Gastrocnemius medialis (tissue), 4 donors: ENCODE data around the gene MAG. TPM values are rescaled to one million over a fixed set of nuclear protein-coding genes. Genes with fewer than 3 reads are reported as not detected.

ENCODE experiments used
- ATAC-seq, 2 donors: fragments of 150-250 bp; one replicate each; pipeline ENCODE4 v1.9.1; 2016
- DNase-seq, 2 donors: peaks; one replicate each; pipeline ENCODE4 v3.0.0-alpha.2; 2019
- H3K27ac ChIP-seq, 4 donors: fragments of 200-600 bp; sonication (generic); 1 replicate in 1 of 4; 2 replicates in 3 of 4; pipeline ENCODE4 v1.5.1; 2016 to 2018; ENCODE audit warnings: mild to moderate bottlenecking in 2 of 4, moderate library complexity in 1 of 4
- H3K27me3 ChIP-seq, 3 donors: fragments of 200-600 bp; sonication (generic) in 2 of 3; 1 replicate in 1 of 3; 2 replicates in 2 of 3; pipeline versions ENCODE4 v1.5.1 to v1.6.0; 2016 to 2019; ENCODE audit warnings: mild to moderate bottlenecking in 1 of 3, moderate library complexity in 1 of 3
- H3K36me3 ChIP-seq, 2 donors: fragments of 200-600 bp; sonication (generic) in 1 of 2; one replicate each; pipeline ENCODE4 v1.5.1; 2017 to 2018
- H3K4me1 ChIP-seq, 2 donors: fragments of 200-600 bp; sonication (generic) in 1 of 2; one replicate each; pipeline ENCODE4 v1.5.1; 2016 to 2017; ENCODE audit warnings: mild to moderate bottlenecking in 2 of 2
- H3K4me3 ChIP-seq, 4 donors: fragments of 200-600 bp; sonication (generic) in 3 of 4; 1 replicate in 1 of 4; 2 replicates in 3 of 4; pipeline ENCODE4 v1.5.1; 2016 to 2019; ENCODE audit warnings: mild to moderate bottlenecking in 2 of 4
- H3K9me3 ChIP-seq, 3 donors: fragments of 200-600 bp; sonication (generic) in 2 of 3; 1 replicate in 1 of 3; 2 replicates in 2 of 3; pipeline ENCODE4 v1.5.1; 2016 to 2019
- CTCF ChIP-seq, 5 experiments: fragments of 450-650 bp in 3 of 5; fragments of 200-600 bp in 2 of 5; sonication (generic) in 2 of 5; IDR thresholded peaks in 4 of 5; conservative IDR thresholded peaks in 1 of 5; 1 replicate in 4 of 5; 2 replicates in 1 of 5; pipeline ENCODE4 v1.5.1; 2016 to 2019; ENCODE audit warnings: antibody characterized with exemption in 5 of 5, mild to moderate bottlenecking in 3 of 5, moderate library complexity in 3 of 5
- POLR2A ChIP-seq, 2 donors: fragments of 450-650 bp; IDR thresholded peaks; one replicate each; pipeline ENCODE4 v1.6.1; 2017; ENCODE audit warnings: antibody characterized with exemption in 2 of 2, mild to moderate bottlenecking in 2 of 2, moderate library complexity in 2 of 2
- in situ Hi-C, 4 donors: fragments of 200-750 bp; cut with MboI; loops; one replicate each; pipeline versions ENCODE4 v1.15.0 to v1.8.0; 2017; ENCODE audit warnings: low sequenced_read_pairs in 4 of 4
- intact Hi-C: fragments of 100-400 bp; cut with DNase I; formaldehyde crosslinking; loops from one replicate; pipeline ENCODE4 v1.15.1; 2023; ENCODE audit warnings: low total_unique reads
- total RNA-seq, 4 donors: library from RNA; depleted of rRNA; stranded (reverse); fragments of >200 nt; gene quantifications; one replicate each; pipeline versions ENCODE4 v1.1.0 to v1.2.3, GENCODE V29; 2016

MAG gene
- total RNA-seq, 4 donors from 2014 or later = 0.24 to 1.5 TPM; not detected in 2

- in situ Hi-C loops (no loop called here), intact Hi-C loops (no loop called here)
- H3K36me3 ChIP-seq = no peaks in the 10 kb centered on the region
- no peak overlapping the region for H3K4me3 ChIP-seq
- ATAC-seq (no peak), DNase-seq (no peak)
- H3K27ac ChIP-seq = no peak overlapping the region
- H3K4me1 ChIP-seq = no peaks in the 10 kb centered on the region
- TF ChIP-seq CTCF (IDR thresholded peaks at IDR 0.05 in 4 of 5, conservative IDR thresholded peaks at IDR 0.05 in 1 of 5) (no peak), POLR2A (IDR thresholded peaks at IDR 0.05) (no peak)
- H3K9me3 ChIP-seq = no peaks in the 10 kb centered on the region
- peaks cover 14 to 44% (median 44%) of the 10 kb centered on the region in 3 donors for H3K27me3 ChIP-seq
These were observed 5.5 kb downstream of the MAG start for GRCh38 chr19:35297515-35297848.

GRCh38 chr19:35297922-35298321 lies 6.0 kb downstream of the MAG start:
- intact Hi-C loops = no loop called here
- H3K27me3 ChIP-seq = peaks cover 14 to 44% (median 40%) of the 10 kb centered on the region in 3 donors

GRCh38 chr19:35298561-35298972 lies 6.6 kb downstream of the MAG start:
- H3K4me3 ChIP-seq = no peak overlapping the region
- H3K4me1 ChIP-seq = no peaks in the 10 kb centered on the region
- DNase-seq = no peak
- no peak for ATAC-seq
- no peaks in the 10 kb centered on the region for H3K36me3 ChIP-seq
- in situ Hi-C loops (no loop called here), intact Hi-C loops (no loop called here)
- peaks cover 10 to 42% (median 34%) of the 10 kb centered on the region in 3 donors for H3K27me3 ChIP-seq
- TF ChIP-seq POLR2A (IDR thresholded peaks at IDR 0.05) = no peak
- no peak for TF ChIP-seq CTCF (IDR thresholded peaks at IDR 0.05 in 4 of 5, conservative IDR thresholded peaks at IDR 0.05 in 1 of 5)
- no peaks in the 10 kb centered on the region for H3K9me3 ChIP-seq
- no peak overlapping the region for H3K27ac ChIP-seq

More at GRCh38 chr19:35297922-35298321, 6.0 kb downstream of the MAG start:
- no peaks in the 10 kb centered on the region for H3K9me3 ChIP-seq
- in situ Hi-C loops = no loop called here
- ATAC-seq (no peak), DNase-seq (no peak)
- no peaks in the 10 kb centered on the region for H3K36me3 ChIP-seq
- no peaks in the 10 kb centered on the region for H3K4me1 ChIP-seq
- no peak overlapping the region for H3K4me3 ChIP-seq
- no peak overlapping the region for H3K27ac ChIP-seq
- TF ChIP-seq CTCF (IDR thresholded peaks at IDR 0.05 in 4 of 5, conservative IDR thresholded peaks at IDR 0.05 in 1 of 5) (no peak), POLR2A (IDR thresholded peaks at IDR 0.05) (no peak)

- DNase-seq (no peak), ATAC-seq (no peak)
These were observed 7.8 kb downstream of the MAG start for GRCh38 chr19:35299523-35300338.

More at GRCh38 chr19:35299523-35300338, 7.8 kb downstream of the MAG start:
- in situ Hi-C loops (no loop called here), intact Hi-C loops (no loop called here)
- no peak for TF ChIP-seq CTCF (IDR thresholded peaks at IDR 0.05 in 4 of 5, conservative IDR thresholded peaks at IDR 0.05 in 1 of 5)
- no peak for TF ChIP-seq POLR2A (IDR thresholded peaks at IDR 0.05)
- no peaks in the 10 kb centered on the region for H3K4me1 ChIP-seq
- H3K27me3 ChIP-seq = peaks cover 12 to 33% (median 26%) of the 10 kb centered on the region in 3 donors
- no peaks in the 10 kb centered on the region for H3K9me3 ChIP-seq
- H3K4me3 ChIP-seq = no peak overlapping the region
- no peak overlapping the region for H3K27ac ChIP-seq
- no peaks in the 10 kb centered on the region for H3K36me3 ChIP-seq
